GM10266 (cell line): ENCODE measurements around the gene JSRP1.

Experiments
- DNase-seq: peaks from one replicate; pipeline ENCODE4 v3.0.0; 2012; ENCODE audit errors: extremely low spot score
- TF ChIP-seq, protein P1 (sequence below): IDR thresholded peaks from 2 replicates; pipeline ENCODE4 v1.5.1; 2012; ENCODE audit warnings: mild to moderate bottlenecking, low read depth; ENCODE audit not compliant: control insufficient read depth, insufficient read depth; ENCODE audit errors: missing control alignments

The JSRP1 gene

DNA sequence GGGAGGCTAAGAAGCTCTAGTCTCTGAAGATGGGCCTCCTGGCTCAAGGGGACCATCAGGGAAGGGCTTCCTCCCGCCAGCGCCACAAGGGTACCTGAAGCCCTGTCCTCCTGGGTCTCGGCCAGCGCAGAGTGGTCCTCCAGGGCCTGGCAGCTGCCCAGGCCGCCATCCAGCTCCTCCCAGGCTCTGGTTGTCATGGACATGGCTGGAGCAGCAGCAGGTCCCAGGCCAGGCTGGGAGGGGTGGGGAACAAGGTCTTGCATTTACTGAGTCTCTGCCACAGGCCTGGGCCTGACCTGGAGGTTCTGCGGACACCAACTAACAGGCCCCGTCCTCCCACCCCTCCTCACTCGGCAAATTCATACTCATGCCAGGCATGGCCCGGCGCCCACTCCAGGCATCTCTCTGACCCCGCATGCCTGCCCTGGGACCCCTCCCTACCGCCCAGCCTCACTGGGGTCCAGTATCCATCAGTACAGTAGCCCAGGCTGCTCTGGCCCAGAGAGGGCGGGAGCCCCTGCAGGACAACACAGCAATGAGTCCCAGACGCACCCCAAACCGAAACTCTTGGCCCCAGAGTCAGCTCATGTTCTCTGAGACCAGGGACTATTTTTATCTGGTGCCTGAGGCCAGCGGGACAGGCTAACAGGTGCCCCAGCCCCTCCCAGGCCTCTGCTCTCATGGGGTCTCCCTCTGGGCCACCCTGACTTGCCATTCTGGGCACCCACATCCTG, 938 bp downstream of the JSRP1 start:
- DNase-seq: no peak
- TF ChIP-seq, protein P1, sequence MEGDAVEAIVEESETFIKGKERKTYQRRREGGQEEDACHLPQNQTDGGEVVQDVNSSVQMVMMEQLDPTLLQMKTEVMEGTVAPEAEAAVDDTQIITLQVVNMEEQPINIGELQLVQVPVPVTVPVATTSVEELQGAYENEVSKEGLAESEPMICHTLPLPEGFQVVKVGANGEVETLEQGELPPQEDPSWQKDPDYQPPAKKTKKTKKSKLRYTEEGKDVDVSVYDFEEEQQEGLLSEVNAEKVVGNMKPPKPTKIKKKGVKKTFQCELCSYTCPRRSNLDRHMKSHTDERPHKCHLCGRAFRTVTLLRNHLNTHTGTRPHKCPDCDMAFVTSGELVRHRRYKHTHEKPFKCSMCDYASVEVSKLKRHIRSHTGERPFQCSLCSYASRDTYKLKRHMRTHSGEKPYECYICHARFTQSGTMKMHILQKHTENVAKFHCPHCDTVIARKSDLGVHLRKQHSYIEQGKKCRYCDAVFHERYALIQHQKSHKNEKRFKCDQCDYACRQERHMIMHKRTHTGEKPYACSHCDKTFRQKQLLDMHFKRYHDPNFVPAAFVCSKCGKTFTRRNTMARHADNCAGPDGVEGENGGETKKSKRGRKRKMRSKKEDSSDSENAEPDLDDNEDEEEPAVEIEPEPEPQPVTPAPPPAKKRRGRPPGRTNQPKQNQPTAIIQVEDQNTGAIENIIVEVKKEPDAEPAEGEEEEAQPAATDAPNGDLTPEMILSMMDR: no peak

DNA sequence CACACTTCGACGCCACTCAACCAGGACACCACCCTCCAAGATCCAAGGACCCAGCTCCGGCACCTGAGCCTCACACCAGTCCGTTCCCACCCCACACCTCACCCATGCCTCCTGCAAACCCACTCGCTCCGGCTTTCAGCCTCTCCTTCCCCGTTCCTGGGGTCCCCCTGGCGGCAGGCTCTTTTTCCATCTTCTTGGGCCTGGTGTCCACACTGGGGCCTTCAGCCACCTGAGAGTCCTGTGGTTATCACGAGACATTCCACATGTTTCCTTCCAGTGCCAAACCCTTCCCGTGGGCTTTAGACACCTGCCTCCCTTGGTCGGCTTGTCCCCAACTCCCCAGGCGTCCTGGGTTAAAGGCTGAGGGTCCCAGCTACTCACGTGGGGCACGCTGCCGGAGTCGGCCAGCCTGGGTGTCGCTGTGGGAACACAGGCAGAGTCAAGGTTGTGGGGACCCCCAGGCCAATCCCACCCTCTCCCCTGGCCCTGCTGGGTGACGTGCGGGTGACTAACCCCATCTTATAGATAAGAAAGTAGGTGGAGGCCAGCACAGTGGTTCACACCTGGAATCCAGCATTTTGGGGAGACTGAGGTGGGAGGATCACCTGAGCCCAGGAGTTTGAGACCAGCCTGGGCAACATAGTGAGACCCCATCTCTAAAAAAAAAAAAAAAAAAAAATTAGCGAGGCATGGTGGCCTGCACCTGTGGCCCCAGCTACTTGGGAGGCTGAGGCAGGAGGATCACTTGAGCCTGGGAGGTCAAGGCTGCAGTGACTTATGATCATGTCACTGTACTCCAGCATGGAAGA, 1.9 kb downstream of the JSRP1 start:
- no peak for DNase-seq

DNA sequence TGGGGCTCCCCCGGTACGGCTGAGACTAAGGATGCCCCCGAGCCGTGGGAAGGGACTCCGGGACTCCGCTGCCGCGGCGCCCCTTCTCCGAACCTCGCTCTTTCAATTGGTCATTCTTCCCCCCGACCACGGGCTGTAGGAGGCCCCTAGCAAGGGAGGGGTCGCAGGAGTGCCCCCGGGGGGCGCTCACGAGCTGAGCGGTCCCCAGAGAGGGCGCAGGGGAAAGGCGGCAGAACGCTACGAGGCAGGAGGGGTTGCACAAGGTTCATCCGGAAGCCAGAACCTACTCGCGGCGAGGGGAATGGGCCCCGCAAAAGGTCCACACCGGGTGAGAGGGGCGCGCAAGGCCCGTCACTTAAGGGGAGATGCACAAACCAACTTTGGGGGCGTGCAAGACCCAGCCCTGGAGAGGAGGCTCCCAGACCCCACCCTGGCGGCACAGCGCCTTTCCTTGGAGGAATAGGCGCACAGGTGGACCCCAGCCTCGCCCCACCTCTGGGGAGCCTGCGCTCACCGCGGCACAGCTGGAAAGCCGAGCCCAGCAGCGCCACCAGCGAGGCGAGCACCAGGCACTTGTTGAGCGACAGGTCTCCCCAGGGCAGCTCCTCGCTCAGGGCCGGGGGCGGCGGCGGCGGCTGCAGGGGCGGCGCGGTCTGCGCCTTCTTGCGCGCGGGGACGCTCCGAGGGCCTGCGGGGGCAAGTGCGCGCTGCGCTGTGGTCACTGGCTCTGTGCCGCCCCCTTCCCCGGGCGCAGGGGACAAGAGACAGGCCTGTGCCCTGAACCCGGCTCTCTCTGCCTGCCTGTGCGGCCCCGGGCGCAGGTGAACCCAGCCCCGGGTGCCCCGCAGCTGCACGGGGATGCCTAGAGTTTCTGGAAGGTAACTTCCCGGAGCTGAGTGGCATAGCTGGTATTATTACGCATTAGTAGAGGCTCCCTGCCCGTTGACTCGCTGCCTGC, 2.8 kb downstream of the JSRP1 start:
- peak; percentile 81 for DNase-seq
- TF ChIP-seq, protein P1: peak; percentile 54

More for the DNA sequence above, 1.9 kb downstream of the JSRP1 start:
- TF ChIP-seq, protein P1: no peak

DNA sequence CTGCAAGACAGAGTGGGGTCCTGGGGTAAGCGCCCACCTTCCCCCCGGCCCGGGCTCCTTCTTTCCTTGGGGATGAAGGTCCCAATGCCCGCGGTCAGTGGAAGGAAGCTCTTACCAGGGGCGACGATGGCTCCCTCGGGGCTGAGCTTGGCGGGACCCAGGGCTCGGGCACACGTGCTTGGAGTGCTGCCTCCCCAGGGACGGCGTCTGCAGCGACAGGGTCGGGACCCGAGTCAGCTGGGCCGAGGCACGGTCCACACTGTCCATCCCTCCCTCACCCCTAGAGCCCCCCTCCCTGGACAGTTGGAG, 3.5 kb downstream of the JSRP1 start:
- no peak for DNase-seq
- TF ChIP-seq, protein P1: no peak

DNA sequence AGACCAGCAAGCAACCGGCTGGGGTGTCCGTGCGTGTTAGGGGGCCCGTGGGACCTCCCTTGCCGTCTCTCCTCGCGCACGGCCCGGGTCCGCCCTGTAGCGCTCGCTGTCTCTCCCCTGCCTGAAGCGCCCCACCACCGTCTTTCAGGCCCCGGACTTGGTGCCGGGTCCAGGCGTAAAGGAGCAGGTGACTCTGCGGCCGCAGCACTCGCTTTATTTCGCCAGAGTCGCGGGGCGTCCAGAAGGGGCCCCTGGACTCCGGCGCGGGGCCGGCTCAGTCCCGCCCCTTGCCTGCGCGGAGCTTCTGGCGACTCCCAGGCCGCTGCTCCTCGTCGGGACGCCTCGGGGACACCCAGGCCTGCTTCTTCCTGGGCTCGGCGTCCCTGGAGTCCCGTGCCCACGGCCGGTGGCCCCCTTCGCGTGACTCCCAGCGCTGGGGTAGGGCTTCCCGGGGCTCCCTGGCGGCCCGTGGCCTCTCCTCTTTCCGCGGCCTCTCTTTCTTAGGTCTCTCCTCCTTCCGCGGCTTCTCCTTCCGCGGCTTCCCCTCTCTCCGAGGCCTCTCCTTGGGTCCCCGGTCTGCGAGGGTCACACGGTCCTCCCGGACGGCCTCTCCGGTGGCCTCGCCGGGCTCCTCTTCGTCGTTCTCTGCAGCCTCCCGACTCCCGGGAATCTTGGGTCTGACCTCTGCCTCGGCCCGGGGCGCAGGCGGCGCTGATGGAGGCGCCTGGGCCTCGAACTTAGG, 4.0 kb downstream of the JSRP1 start:
- TF ChIP-seq, protein P1: no peak
- no peak for DNase-seq

DNA sequence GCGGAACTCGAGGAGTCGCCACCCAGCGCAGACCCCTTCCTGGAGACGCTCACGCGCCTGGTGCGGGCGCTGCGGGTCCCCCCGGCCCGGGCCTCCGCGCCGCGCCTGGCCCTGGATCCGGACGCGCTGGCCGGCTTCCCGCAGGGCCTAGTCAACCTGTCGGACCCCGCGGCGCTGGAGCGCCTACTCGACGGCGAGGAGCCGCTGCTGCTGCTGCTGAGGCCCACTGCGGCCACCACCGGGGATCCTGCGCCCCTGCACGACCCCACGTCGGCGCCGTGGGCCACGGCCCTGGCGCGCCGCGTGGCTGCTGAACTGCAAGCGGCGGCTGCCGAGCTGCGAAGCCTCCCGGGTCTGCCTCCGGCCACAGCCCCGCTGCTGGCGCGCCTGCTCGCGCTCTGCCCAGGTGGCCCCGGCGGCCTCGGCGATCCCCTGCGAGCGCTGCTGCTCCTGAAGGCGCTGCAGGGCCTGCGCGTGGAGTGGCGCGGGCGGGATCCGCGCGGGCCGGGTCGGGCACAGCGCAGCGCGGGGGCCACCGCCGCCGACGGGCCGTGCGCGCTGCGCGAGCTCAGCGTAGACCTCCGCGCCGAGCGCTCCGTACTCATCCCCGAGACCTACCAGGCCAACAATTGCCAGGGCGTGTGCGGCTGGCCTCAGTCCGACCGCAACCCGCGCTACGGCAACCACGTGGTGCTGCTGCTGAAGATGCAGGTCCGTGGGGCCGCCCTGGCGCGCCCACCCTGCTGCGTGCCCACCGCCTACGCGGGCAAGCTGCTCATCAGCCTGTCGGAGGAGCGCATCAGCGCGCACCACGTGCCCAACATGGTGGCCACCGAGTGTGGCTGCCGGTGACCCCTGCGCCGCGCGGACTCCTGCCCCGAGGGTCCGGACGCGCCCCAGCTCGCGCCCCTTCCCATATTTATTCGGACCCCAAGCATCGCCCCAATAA, 4.8 kb downstream of the JSRP1 start:
- TF ChIP-seq, protein P1: no peak
- DNase-seq: no peak
